Endothelial cell of hepatic sinusoid (primary cell): Measurements from ENCODE around the gene TCTN1.
"Not testable (repeated sequence)": the region's sequence is repeated elsewhere in the genome, so short reads cannot be mapped to it uniquely, and the experiment has no call there.

Experiments
- in situ Hi-C: cut with HindIII; loops from 2 replicates; pipeline ENCODE4 v1.10.0; 2017; ENCODE audit warnings: low sequenced_read_pairs

The TCTN1 gene

GRCh38 chr12:110585231-110585799 lies 28.6 kb upstream of the TCTN1 start:
- in situ Hi-C loops, result no loop called here

- in situ Hi-C loops, result not testable (repeated sequence)
Observed at GRCh38 chr12:110587102-110587501, 26.8 kb upstream of the TCTN1 start.

- in situ Hi-C loops, result no loop called here
Observed at GRCh38 chr12:110590059-110590458, 23.9 kb upstream of the TCTN1 start.

GRCh38 chr12:110590806-110591326 lies 23.1 kb upstream of the TCTN1 start:
- in situ Hi-C loops, result no loop called here

- in situ Hi-C loops, result no loop called here
Observed at GRCh38 chr12:110591451-110592051, 22.4 kb upstream of the TCTN1 start.

- in situ Hi-C loops, result no loop called here
Observed at GRCh38 chr12:110592078-110592477, 21.9 kb upstream of the TCTN1 start.

- in situ Hi-C loops, result not testable (repeated sequence)
Observed at GRCh38 chr12:110592919-110593318, 21.0 kb upstream of the TCTN1 start.

GRCh38 chr12:110597885-110598284 lies 16.0 kb upstream of the TCTN1 start:
- in situ Hi-C loops, result no loop called here

- in situ Hi-C loops, result no loop called here
Observed at GRCh38 chr12:110599334-110599733, 14.6 kb upstream of the TCTN1 start.

GRCh38 chr12:110600254-110600653 lies 13.7 kb upstream of the TCTN1 start:
- in situ Hi-C loops, result loop anchor here (5.0 kb wide), 2 partner anchors 63 to 133 kb away; partner anchors contain the start of genes FAM216A and GPN3

- in situ Hi-C loops, result loop anchor here (5.0 kb wide), 2 partner anchors 65 to 135 kb away; partner anchors contain the start of genes FAM216A and GPN3
Observed at GRCh38 chr12:110602085-110602814, 11.7 kb upstream of the TCTN1 start.

GRCh38 chr12:110606253-110606611 lies 7.7 kb upstream of the TCTN1 start:
- in situ Hi-C loops, result no loop called here

GRCh38 chr12:110613071-110613770 lies 708 bp upstream of the TCTN1 start:
- in situ Hi-C loops, result no loop called here

GRCh38 chr12:110615171-110615570 lies 1.2 kb downstream of the TCTN1 start:
- in situ Hi-C loops, result no loop called here

GRCh38 chr12:110616471-110617115 lies 2.7 kb downstream of the TCTN1 start:
- in situ Hi-C loops, result no loop called here

- in situ Hi-C loops, result no loop called here
Observed at GRCh38 chr12:110619534-110619953, 5.6 kb downstream of the TCTN1 start.

GRCh38 chr12:110622582-110622981 lies 8.7 kb downstream of the TCTN1 start:
- in situ Hi-C loops, result no loop called here

GRCh38 chr12:110627500-110628195 lies 13.7 kb downstream of the TCTN1 start:
- in situ Hi-C loops, result loop anchor here (5.0 kb wide), 1 partner anchor 50 kb away; no protein-coding TSS in a partner anchor

GRCh38 chr12:110635055-110635454 lies 21.1 kb downstream of the TCTN1 start:
- in situ Hi-C loops, result no loop called here

GRCh38 chr12:110636516-110636915 lies 22.6 kb downstream of the TCTN1 start:
- in situ Hi-C loops, result no loop called here
